Measurements from ENCODE around the gene ABHD14A. TPM values are rescaled to one million over a fixed set of nuclear protein-coding genes. Genes with fewer than 3 reads are reported as not detected.

Gene ABHD14A
- total RNA-seq, 4 donors from 2014 or later: 1.8 to 16.6 (median 10.5) TPM

DNA sequence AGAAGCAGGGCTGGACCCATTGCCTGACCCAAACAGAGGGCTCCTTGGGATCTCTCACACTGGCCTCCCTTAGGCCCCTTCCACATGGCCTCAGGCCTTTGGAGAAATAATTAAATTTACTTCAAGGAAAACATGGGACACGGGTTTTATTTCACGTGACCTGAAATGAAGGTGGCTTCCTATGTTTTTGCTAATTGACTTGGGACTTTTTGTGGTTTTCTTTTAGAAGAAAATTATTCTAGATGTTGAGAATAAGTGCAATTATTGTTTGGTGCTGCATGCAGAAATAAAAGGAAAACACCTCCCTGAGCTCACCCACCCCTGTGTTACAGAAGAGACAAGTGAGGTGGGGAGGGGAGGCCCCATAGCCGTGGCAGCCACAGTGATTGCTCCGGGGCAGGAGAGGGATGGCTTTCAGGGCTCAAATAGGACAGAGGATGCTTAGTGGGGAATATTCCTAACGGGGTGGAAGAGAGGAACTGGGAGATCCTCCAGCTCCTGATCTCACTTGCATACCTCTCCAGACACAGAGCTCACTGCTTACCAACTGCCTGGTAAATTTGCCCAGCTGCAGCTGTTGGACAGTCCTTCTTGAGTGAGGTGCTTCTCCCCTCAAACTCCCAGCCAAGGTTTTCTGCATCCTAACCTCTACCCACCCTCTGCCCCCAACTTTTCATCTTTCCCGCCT, 50.0 kb downstream of the ABHD14A start:
- no peak for TF ChIP-seq POLR2A (IDR thresholded peaks at IDR 0.05)
- TF ChIP-seq, protein P1, sequence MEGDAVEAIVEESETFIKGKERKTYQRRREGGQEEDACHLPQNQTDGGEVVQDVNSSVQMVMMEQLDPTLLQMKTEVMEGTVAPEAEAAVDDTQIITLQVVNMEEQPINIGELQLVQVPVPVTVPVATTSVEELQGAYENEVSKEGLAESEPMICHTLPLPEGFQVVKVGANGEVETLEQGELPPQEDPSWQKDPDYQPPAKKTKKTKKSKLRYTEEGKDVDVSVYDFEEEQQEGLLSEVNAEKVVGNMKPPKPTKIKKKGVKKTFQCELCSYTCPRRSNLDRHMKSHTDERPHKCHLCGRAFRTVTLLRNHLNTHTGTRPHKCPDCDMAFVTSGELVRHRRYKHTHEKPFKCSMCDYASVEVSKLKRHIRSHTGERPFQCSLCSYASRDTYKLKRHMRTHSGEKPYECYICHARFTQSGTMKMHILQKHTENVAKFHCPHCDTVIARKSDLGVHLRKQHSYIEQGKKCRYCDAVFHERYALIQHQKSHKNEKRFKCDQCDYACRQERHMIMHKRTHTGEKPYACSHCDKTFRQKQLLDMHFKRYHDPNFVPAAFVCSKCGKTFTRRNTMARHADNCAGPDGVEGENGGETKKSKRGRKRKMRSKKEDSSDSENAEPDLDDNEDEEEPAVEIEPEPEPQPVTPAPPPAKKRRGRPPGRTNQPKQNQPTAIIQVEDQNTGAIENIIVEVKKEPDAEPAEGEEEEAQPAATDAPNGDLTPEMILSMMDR (IDR thresholded peaks at IDR 0.05): no peak
- intact Hi-C loops (cut with DNase I; ENCODE audit: low total_unique reads): no loop called here
- peaks cover 0 to 20% of the 10 kb centered on the region in 2 donors for H3K4me1 ChIP-seq

DNA sequence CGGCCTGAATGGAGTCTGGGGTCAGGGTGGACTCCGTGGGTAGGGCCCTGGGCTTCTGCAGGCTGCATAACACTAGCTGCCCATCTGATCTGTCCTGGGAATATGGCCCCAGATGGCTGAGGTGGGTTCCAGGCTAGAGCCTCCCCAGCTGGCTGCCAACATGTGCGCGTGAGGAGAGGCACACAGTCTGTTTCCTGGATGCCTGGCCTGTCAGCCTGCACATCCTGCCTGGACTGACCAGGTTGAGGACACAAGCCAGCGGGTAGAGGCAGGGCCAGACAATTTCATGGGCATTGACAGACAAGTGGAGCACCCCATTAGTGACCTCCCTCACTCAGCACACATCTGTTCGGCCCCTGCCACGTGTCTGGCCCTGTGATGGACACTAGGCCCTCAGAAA, 50.6 kb downstream of the ABHD14A start:
- intact Hi-C loops (cut with DNase I; ENCODE audit: low total_unique reads): no loop called here
- TF ChIP-seq, protein P1 (IDR thresholded peaks at IDR 0.05): no peak
- TF ChIP-seq POLR2A (IDR thresholded peaks at IDR 0.05): no peak
- H3K36me3 ChIP-seq: no peaks in the 10 kb centered on the region
- no peak overlapping the region for H3K27ac ChIP-seq
- DNase-seq: no peak
- H3K27me3 ChIP-seq: no peaks in the 10 kb centered on the region
- H3K4me1 ChIP-seq: peaks cover 0 to 20% of the 10 kb centered on the region in 2 donors
- H3K4me3 ChIP-seq: no peak overlapping the region
- H3K9me3 ChIP-seq: no peaks in the 10 kb centered on the region

More for the DNA sequence above, 50.0 kb downstream of the ABHD14A start:
- DNase-seq: no peak
- H3K36me3 ChIP-seq: no peaks in the 10 kb centered on the region
- no peaks in the 10 kb centered on the region for H3K9me3 ChIP-seq
- H3K27ac ChIP-seq: no peak overlapping the region
- H3K4me3 ChIP-seq: no peak overlapping the region
- no peaks in the 10 kb centered on the region for H3K27me3 ChIP-seq

DNA sequence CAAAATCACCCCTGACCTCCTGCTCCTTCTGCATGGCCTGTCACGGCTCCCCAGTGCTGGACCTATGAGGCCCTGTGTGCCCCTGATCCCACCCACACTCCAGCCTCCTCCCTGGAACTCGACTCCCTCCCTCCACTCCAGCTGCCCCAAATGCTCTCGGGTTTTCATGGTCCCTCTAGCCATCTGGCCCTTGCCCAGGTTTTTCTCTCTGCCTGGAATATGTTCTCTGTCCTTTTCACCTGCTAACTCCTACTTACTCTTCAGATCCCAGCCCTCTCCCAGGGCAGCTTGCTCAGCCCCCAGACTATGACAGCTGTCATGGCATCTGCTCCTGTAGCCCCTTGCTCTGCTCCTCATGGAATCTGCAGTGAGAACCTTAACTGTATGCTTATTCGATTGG, 51.2 kb downstream of the ABHD14A start:
- intact Hi-C loops (cut with DNase I; ENCODE audit: low total_unique reads): no loop called here
- Histone ChIP-seq H3K9me3 (no peaks in the 10 kb centered on the region), H3K4me1 (peaks cover 0 to 20% of the 10 kb centered on the region in 2 donors), H3K27ac (no peak overlapping the region), H3K36me3 (no peaks in the 10 kb centered on the region), H3K4me3 (no peak overlapping the region), H3K27me3 (no peaks in the 10 kb centered on the region)
- TF ChIP-seq, protein P1 (IDR thresholded peaks at IDR 0.05): no peak
- TF ChIP-seq POLR2A (IDR thresholded peaks at IDR 0.05): no peak
- DNase-seq: no peak

DNA sequence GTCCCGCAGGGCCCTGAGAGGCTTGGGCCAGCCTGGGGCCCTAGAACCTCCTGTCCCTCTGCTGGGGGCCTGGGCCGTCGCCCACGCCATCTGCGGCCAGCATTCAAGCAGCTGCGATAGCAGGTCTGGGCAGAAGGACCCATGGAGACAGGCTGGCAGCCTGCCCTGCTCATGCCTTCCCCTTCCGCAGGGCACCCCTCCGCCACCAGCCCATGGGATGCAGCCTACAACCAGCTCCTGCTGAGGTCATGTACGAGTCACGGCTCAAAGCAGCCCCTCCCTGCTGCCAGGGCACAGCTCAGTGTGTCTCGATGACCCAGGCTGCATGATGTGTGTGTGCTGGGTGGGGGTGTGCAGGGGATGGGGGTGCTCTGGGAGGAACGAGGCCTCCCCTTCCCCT, 53.7 kb downstream of the ABHD14A start:
- no peak for DNase-seq

DNA sequence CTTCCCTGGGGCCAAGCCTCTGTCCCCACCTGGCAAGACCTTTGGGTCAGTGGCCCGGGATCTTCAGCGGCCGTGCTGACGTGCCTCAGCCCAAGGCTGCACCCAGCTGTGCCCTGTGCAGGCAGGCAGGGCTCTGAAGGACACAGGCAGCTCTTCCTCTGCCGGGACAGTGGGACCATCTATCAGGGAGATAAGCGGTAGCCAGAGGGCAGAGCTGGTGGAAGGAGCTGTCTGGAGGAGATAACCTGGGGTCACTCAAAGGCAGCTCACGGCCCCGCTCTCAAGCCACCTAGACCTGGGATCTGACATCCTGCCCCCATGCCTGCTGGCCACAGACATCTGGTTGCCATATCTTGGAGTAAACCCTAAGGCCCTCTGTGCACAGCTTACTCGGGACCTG, 54.2 kb downstream of the ABHD14A start:
- H3K27me3 ChIP-seq: no peaks in the 10 kb centered on the region
- H3K9me3 ChIP-seq: no peaks in the 10 kb centered on the region
- H3K4me3 ChIP-seq: no peak overlapping the region
- H3K36me3 ChIP-seq: no peaks in the 10 kb centered on the region
- H3K27ac ChIP-seq: no peak overlapping the region
- no peak for DNase-seq
- no peaks in the 10 kb centered on the region for H3K4me1 ChIP-seq
- intact Hi-C loops (cut with DNase I; ENCODE audit: low total_unique reads): no loop called here
- TF ChIP-seq, protein P1 (IDR thresholded peaks at IDR 0.05): no peak

More for the DNA sequence above, 53.7 kb downstream of the ABHD14A start:
- H3K27me3 ChIP-seq: no peaks in the 10 kb centered on the region
- no peak overlapping the region for H3K4me3 ChIP-seq
- TF ChIP-seq, protein P1 (IDR thresholded peaks at IDR 0.05): no peak
- TF ChIP-seq POLR2A (IDR thresholded peaks at IDR 0.05): no peak
- H3K27ac ChIP-seq: no peak overlapping the region
- intact Hi-C loops (cut with DNase I; ENCODE audit: low total_unique reads): no loop called here
- H3K4me1 ChIP-seq: no peaks in the 10 kb centered on the region
- H3K9me3 ChIP-seq: no peaks in the 10 kb centered on the region
- H3K36me3 ChIP-seq: no peaks in the 10 kb centered on the region

Measured in uterus (tissue), 4 donors.